SK-N-SH treated with all-trans-retinoic acid at 6 μM for 48 hours (cell line): ENCODE measurements around the gene ZNF768.

Experiments used
- ATAC-seq: fragments of 200-7000 bp; cut with Tn5 transposase; 3 replicates; pipeline ENCODE4 v1.9.1; 2020; ENCODE audit warnings: mild to moderate bottlenecking, moderate library complexity
- ARNTL ChIP-seq: fragments of 450-650 bp; formaldehyde crosslinking; IDR thresholded peaks from 2 replicates; pipeline ENCODE4 v1.5.0; 2020; ENCODE audit warnings: low read depth, mild to moderate bottlenecking, moderate library complexity, borderline replicate concordance
- BACH2 ChIP-seq: fragments of 250-450 bp; sonication (Bioruptor Pico); IDR thresholded peaks from 2 replicates; pipeline ENCODE4 v1.9.0; 2021; ENCODE audit warnings: mild to moderate bottlenecking, borderline replicate concordance
- CSDC2 ChIP-seq: fragments of 250-450 bp; sonication (Bioruptor Pico); IDR thresholded peaks from 2 replicates; pipeline ENCODE4 v1.5.0; 2020; ENCODE audit warnings: mild to moderate bottlenecking, moderate library complexity
- ESRRG ChIP-seq: fragments of 250-450 bp; sonication (Bioruptor Pico); IDR thresholded peaks from 2 replicates; pipeline ENCODE4 v1.6.1; 2021; ENCODE audit warnings: mild to moderate bottlenecking
- GLIS3 ChIP-seq: fragments of 250-450 bp; sonication (Bioruptor Pico); IDR thresholded peaks from 2 replicates; pipeline ENCODE4 v1.5.0; 2020; ENCODE audit warnings: mild to moderate bottlenecking, moderate library complexity
- ISL1 ChIP-seq: fragments of 250-450 bp; sonication (Bioruptor Pico); IDR thresholded peaks from 2 replicates; pipeline ENCODE4 v2.1.2; 2022; ENCODE audit warnings: mild to moderate bottlenecking, moderate library complexity
- PPARA ChIP-seq: fragments of 250-450 bp; sonication (Bioruptor Pico); IDR thresholded peaks from 2 replicates; pipeline ENCODE4 v1.5.0; 2020; ENCODE audit warnings: mild to moderate bottlenecking, borderline replicate concordance
- RARB ChIP-seq: fragments of 250-450 bp; sonication (Bioruptor Pico); IDR thresholded peaks from 2 replicates; pipeline ENCODE4 v1.8.0; 2021; ENCODE audit warnings: mild to moderate bottlenecking, moderate library complexity
- SNAI2 ChIP-seq: fragments of 250-450 bp; sonication (Bioruptor Pico); IDR thresholded peaks from 2 replicates; pipeline ENCODE4 v1.5.0; 2020; ENCODE audit warnings: mild to moderate bottlenecking, moderate library complexity
- TCF4 ChIP-seq: fragments of 250-450 bp; sonication (Bioruptor Pico); IDR thresholded peaks from 2 replicates; pipeline ENCODE4 v1.8.0; 2021; ENCODE audit warnings: mild to moderate bottlenecking, moderate library complexity, borderline replicate concordance
- TOX ChIP-seq: fragments of 250-450 bp; sonication (Bioruptor Pico); IDR thresholded peaks from 2 replicates; pipeline ENCODE4 v1.8.0; 2021; ENCODE audit warnings: mild to moderate bottlenecking, moderate library complexity, borderline replicate concordance
- ZC3H10 ChIP-seq: fragments of 250-450 bp; sonication (Bioruptor Pico); IDR thresholded peaks from 2 replicates; pipeline ENCODE4 v1.5.1; 2021; ENCODE audit warnings: mild to moderate bottlenecking, moderate library complexity
- ZFP3 ChIP-seq: fragments of 250-450 bp; sonication (Bioruptor Pico); IDR thresholded peaks from 2 replicates; pipeline ENCODE4 v1.5.0; 2020; ENCODE audit warnings: mild to moderate bottlenecking, moderate library complexity
- ZFP30 ChIP-seq: fragments of 450-650 bp; formaldehyde crosslinking; IDR thresholded peaks from 2 replicates; pipeline ENCODE4 v1.5.0; 2022; ENCODE audit warnings: mild to moderate bottlenecking, moderate library complexity
- ZNF565 ChIP-seq: fragments of 450-650 bp; formaldehyde crosslinking; conservative IDR thresholded peaks from 2 replicates; pipeline ENCODE4 v1.5.0; 2020; ENCODE audit warnings: low read depth, mild to moderate bottlenecking, moderate library complexity
- ZNF70 ChIP-seq: fragments of 450-650 bp; formaldehyde crosslinking; IDR thresholded peaks from 2 replicates; pipeline ENCODE4 v1.5.0; 2020; ENCODE audit warnings: mild to moderate bottlenecking, moderate library complexity
- ZNF8 ChIP-seq: fragments of 450-650 bp; formaldehyde crosslinking; IDR thresholded peaks from 2 replicates; pipeline ENCODE4 v1.5.0; 2020; ENCODE audit warnings: mild to moderate bottlenecking, moderate library complexity
- TF ChIP-seq, protein P1 (sequence below): fragments of 250-450 bp; sonication (Bioruptor Pico); IDR thresholded peaks from 2 replicates; pipeline ENCODE4 v1.5.0; 2020; ENCODE audit warnings: mild to moderate bottlenecking, moderate library complexity
- TF ChIP-seq, protein P2 (sequence below): fragments of 250-450 bp; sonication (Bioruptor Pico); IDR thresholded peaks from 2 replicates; pipeline ENCODE4 v1.5.1; 2020; ENCODE audit warnings: low read depth, mild to moderate bottlenecking, moderate library complexity
- TF ChIP-seq, protein P3 (sequence below): fragments of 250-450 bp; sonication (Bioruptor Pico); IDR thresholded peaks from 2 replicates; pipeline ENCODE4 v1.5.1; 2021; ENCODE audit warnings: mild to moderate bottlenecking, moderate library complexity
- TF ChIP-seq, protein P4 (sequence below): fragments of 250-450 bp; sonication (Bioruptor Pico); IDR thresholded peaks from 2 replicates; pipeline ENCODE4 v1.8.0; 2020; ENCODE audit warnings: mild to moderate bottlenecking, moderate library complexity, borderline replicate concordance
- TF ChIP-seq, protein P5 (sequence below): fragments of 250-450 bp; sonication (Bioruptor Pico); IDR thresholded peaks from 2 replicates; pipeline ENCODE4 v1.8.0; 2021; ENCODE audit warnings: low read depth, mild to moderate bottlenecking, moderate library complexity, borderline replicate concordance

ZNF768 gene

DNA sequence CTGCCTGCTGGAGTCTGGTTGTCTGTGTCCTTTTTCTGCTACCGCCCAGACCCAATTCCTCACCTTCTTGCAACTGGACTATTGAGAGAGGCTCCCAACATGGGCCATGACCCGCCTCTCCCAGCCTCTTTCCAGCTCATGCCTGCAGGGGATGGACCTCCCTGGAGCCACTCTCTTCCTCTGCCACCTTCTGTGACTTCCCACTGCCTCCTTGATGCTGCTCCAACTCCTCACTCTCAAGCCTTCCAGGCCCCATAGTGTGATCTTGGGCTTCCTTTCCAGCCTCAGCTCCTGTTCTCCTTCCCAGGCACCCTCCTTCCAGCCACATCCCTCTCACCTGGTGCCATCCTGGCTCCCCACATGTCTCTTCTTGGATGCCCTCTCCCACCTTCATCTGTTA lies 11.1 kb downstream of the ZNF768 start:
- no peak for TF ChIP-seq ZC3H10 (CRISPR knock-in tag)
- no peak for TF ChIP-seq RARB (CRISPR knock-in tag)
- no peak for TF ChIP-seq TCF4 (CRISPR knock-in tag)
- TF ChIP-seq GLIS3 (CRISPR knock-in tag): no peak
- TF ChIP-seq ZFP3 (CRISPR knock-in tag): no peak
- TF ChIP-seq TOX (CRISPR knock-in tag): no peak
- no peak for TF ChIP-seq SNAI2 (CRISPR knock-in tag)
- no peak for TF ChIP-seq CSDC2
- no peak for TF ChIP-seq ARNTL (CRISPR knock-in tag)
- TF ChIP-seq ZFP30: no peak
- TF ChIP-seq, protein P1, sequence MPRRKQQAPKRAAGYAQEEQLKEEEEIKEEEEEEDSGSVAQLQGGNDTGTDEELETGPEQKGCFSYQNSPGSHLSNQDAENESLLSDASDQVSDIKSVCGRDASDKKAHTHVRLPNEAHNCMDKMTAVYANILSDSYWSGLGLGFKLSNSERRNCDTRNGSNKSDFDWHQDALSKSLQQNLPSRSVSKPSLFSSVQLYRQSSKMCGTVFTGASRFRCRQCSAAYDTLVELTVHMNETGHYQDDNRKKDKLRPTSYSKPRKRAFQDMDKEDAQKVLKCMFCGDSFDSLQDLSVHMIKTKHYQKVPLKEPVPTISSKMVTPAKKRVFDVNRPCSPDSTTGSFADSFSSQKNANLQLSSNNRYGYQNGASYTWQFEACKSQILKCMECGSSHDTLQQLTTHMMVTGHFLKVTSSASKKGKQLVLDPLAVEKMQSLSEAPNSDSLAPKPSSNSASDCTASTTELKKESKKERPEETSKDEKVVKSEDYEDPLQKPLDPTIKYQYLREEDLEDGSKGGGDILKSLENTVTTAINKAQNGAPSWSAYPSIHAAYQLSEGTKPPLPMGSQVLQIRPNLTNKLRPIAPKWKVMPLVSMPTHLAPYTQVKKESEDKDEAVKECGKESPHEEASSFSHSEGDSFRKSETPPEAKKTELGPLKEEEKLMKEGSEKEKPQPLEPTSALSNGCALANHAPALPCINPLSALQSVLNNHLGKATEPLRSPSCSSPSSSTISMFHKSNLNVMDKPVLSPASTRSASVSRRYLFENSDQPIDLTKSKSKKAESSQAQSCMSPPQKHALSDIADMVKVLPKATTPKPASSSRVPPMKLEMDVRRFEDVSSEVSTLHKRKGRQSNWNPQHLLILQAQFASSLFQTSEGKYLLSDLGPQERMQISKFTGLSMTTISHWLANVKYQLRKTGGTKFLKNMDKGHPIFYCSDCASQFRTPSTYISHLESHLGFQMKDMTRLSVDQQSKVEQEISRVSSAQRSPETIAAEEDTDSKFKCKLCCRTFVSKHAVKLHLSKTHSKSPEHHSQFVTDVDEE: no peak
- TF ChIP-seq, protein P2, sequence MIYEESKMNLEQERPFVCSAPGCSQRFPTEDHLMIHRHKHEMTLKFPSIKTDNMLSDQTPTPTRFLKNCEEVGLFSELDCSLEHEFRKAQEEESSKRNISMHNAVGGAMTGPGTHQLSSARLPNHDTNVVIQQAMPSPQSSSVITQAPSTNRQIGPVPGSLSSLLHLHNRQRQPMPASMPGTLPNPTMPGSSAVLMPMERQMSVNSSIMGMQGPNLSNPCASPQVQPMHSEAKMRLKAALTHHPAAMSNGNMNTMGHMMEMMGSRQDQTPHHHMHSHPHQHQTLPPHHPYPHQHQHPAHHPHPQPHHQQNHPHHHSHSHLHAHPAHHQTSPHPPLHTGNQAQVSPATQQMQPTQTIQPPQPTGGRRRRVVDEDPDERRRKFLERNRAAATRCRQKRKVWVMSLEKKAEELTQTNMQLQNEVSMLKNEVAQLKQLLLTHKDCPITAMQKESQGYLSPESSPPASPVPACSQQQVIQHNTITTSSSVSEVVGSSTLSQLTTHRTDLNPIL (CRISPR knock-in tag): no peak
- no peak for TF ChIP-seq ZNF70 (CRISPR knock-in tag)
- TF ChIP-seq BACH2 (CRISPR knock-in tag): no peak
- TF ChIP-seq, protein P3, sequence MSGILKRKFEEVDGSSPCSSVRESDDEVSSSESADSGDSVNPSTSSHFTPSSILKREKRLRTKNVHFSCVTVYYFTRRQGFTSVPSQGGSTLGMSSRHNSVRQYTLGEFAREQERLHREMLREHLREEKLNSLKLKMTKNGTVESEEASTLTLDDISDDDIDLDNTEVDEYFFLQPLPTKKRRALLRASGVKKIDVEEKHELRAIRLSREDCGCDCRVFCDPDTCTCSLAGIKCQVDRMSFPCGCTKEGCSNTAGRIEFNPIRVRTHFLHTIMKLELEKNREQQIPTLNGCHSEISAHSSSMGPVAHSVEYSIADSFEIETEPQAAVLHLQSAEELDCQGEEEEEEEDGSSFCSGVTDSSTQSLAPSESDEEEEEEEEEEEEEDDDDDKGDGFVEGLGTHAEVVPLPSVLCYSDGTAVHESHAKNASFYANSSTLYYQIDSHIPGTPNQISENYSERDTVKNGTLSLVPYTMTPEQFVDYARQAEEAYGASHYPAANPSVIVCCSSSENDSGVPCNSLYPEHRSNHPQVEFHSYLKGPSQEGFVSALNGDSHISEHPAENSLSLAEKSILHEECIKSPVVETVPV (CRISPR knock-in tag): no peak
- no peak for TF ChIP-seq ZNF565 (CRISPR knock-in tag)
- no peak for TF ChIP-seq ZNF8
- TF ChIP-seq, all 23 proteins: peak for 0
- ATAC-seq: no peak

DNA sequence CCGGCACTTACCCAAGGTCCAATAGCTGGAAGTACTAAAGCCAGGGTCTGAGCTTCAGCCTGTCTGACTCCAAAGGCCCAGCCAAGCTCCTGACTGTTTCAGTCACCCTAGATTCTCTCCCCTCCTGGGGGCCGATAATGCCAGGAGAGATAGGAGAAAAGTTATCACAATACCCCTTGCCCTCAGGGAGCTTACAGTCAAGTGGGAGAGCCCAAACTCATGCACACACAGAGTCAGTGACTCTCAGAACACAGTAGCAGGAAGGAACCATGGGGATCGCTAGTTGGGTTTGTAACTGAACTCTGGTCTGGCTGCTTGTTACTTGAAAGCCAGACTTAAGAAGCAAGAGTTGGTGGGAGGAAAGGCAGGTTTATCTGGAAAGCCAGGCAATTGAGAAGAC lies 14.9 kb downstream of the ZNF768 start:
- no peak for ATAC-seq
- TF ChIP-seq, protein P2 (CRISPR knock-in tag): no peak
- no peak for TF ChIP-seq ZFP3 (CRISPR knock-in tag)
- TF ChIP-seq, protein P4, sequence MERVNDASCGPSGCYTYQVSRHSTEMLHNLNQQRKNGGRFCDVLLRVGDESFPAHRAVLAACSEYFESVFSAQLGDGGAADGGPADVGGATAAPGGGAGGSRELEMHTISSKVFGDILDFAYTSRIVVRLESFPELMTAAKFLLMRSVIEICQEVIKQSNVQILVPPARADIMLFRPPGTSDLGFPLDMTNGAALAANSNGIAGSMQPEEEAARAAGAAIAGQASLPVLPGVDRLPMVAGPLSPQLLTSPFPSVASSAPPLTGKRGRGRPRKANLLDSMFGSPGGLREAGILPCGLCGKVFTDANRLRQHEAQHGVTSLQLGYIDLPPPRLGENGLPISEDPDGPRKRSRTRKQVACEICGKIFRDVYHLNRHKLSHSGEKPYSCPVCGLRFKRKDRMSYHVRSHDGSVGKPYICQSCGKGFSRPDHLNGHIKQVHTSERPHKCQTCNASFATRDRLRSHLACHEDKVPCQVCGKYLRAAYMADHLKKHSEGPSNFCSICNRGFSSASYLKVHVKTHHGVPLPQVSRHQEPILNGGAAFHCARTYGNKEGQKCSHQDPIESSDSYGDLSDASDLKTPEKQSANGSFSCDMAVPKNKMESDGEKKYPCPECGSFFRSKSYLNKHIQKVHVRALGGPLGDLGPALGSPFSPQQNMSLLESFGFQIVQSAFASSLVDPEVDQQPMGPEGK (CRISPR knock-in tag): no peak
- TF ChIP-seq, all 23 proteins: peak for 0

DNA sequence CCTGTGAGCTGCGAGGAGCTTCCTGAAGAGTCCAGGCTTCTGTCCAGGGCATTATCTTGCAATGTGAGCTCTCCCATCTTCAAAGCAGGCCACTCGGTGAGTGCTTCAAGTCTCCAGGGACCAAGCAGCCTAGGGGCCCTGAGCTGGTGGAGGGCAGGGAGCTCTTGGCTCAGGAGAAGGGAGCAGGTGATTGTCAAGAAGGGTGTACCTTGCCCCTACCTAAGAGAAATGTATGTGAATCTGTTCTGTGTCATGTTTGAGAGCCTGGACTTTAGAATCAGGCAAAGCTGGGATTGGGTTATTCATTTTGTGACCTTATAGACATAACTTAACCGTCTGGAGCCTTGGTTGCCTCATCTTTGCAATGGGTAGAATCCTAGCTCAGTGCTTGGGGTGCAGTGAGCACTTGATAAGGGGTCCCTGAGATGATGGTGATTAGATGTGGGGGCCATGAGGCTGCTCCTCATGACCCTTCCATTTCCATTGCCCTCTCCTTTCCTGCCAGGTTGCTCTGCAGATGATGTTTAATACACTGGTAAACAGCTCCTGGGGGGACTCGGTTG lies 15.9 kb downstream of the ZNF768 start:
- TF ChIP-seq, protein P3 (CRISPR knock-in tag): no peak
- no peak for TF ChIP-seq ESRRG (CRISPR knock-in tag)
- TF ChIP-seq TOX (CRISPR knock-in tag): no peak
- TF ChIP-seq GLIS3 (CRISPR knock-in tag): no peak
- TF ChIP-seq CSDC2: no peak
- TF ChIP-seq, protein P4 (CRISPR knock-in tag): no peak
- TF ChIP-seq ZFP3 (CRISPR knock-in tag): no peak
- no peak for TF ChIP-seq SNAI2 (CRISPR knock-in tag)
- TF ChIP-seq RARB (CRISPR knock-in tag): no peak
- no peak for TF ChIP-seq TCF4 (CRISPR knock-in tag)
- TF ChIP-seq, protein P5, sequence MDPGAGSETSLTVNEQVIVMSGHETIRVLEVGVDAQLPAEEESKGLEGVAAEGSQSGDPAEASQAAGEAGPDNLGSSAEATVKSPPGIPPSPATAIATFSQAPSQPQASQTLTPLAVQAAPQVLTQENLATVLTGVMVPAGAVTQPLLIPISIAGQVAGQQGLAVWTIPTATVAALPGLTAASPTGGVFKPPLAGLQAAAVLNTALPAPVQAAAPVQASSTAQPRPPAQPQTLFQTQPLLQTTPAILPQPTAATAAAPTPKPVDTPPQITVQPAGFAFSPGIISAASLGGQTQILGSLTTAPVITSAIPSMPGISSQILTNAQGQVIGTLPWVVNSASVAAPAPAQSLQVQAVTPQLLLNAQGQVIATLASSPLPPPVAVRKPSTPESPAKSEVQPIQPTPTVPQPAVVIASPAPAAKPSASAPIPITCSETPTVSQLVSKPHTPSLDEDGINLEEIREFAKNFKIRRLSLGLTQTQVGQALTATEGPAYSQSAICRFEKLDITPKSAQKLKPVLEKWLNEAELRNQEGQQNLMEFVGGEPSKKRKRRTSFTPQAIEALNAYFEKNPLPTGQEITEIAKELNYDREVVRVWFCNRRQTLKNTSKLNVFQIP (CRISPR knock-in tag): no peak
- no peak for TF ChIP-seq ZNF565 (CRISPR knock-in tag)
- no peak for TF ChIP-seq ZNF8
- TF ChIP-seq ZNF70 (CRISPR knock-in tag): no peak
- no peak for TF ChIP-seq PPARA (CRISPR knock-in tag)
- TF ChIP-seq ISL1 (CRISPR knock-in tag): no peak
- ATAC-seq: no peak
